HL-60 (cell line): ENCODE results near the gene C1orf167.

Source experiments
- DNase-seq, 2 experiments: peaks; one replicate each; pipeline ENCODE4 v3.0.0-alpha.2; 2010 to 2020; ENCODE audit warnings: low read depth in 1 of 2, low spot score in 1 of 2
- H3K27ac ChIP-seq: fragments of 250-450 bp; sonication (Bioruptor Pico); replicated peaks from 2 replicates; pipeline ENCODE4 v1.5.1; 2020; ENCODE audit warnings: mild to moderate bottlenecking, moderate library complexity
- H3K27me3 ChIP-seq: fragments of 250-450 bp; sonication (Bioruptor Pico); 2 replicates; pipeline ENCODE4 v1.5.1; 2021; ENCODE audit warnings: mild to moderate bottlenecking, moderate library complexity; ENCODE audit not compliant: insufficient read depth, poor library complexity, severe bottlenecking
- H3K4me3 ChIP-seq: replicated peaks from 2 replicates; pipeline ENCODE4 v1.5.1; 2011; ENCODE audit warnings: mild to moderate bottlenecking, control low read depth, low read length; ENCODE audit not compliant: insufficient read depth
- CTCF ChIP-seq: IDR thresholded peaks from one replicate; pipeline ENCODE4 v1.5.1; 2011; ENCODE audit warnings: low read length, control low read depth, inconsistent platforms; ENCODE audit not compliant: insufficient read depth
- GABPA ChIP-seq: IDR thresholded peaks from 2 replicates; pipeline ENCODE4 v1.6.1; 2012; ENCODE audit warnings: low read depth
- POLR2AphosphoS5 ChIP-seq: IDR thresholded peaks from 2 replicates; pipeline ENCODE4 v1.6.1; 2012; ENCODE audit warnings: low read depth
- REST ChIP-seq: IDR thresholded peaks from 2 replicates; pipeline ENCODE4 v1.6.1; 2012; ENCODE audit warnings: low read depth; ENCODE audit not compliant: insufficient replicate concordance
- SPI1 ChIP-seq: IDR thresholded peaks from 2 replicates; pipeline ENCODE4 v1.6.1; 2012; ENCODE audit warnings: low read depth, mild to moderate bottlenecking, borderline replicate concordance

The C1orf167 gene

GRCh38 chr1:11805422-11806306 is 43.7 kb downstream of the C1orf167 start, which contains the start of the genes CLCN6 and MTHFR:
Gene CLCN6, plus strand, starts transcription at chr1:11806191. Its CDS starts 72 bp downstream, at chr1:11806263.
Gene MTHFR, minus strand, starts transcription at chr1:11805964. Its CDS starts 2,848 bp downstream, at chr1:11803116.
- TF ChIP-seq GABPA (peak; percentile 85), REST (no peak), CTCF (no peak), SPI1 (no peak), POLR2AphosphoS5 (peak; percentile 57; the same call in 1 of the 2 replicates)
- peak within 1 kb of the TSS; percentile 58 for H3K4me3 ChIP-seq
- H3K27ac ChIP-seq: peak within 1 kb of the TSS; percentile 77
- H3K27me3 ChIP-seq: no peaks in the 10 kb centered on the region
- DNase-seq: peak; percentile 99 to 100

- peak overlapping the region; percentile 58 for H3K4me3 ChIP-seq
- no peak for TF ChIP-seq GABPA
- TF ChIP-seq SPI1: no peak
- TF ChIP-seq POLR2AphosphoS5: no peak
- TF ChIP-seq REST: no peak
- no peak for TF ChIP-seq CTCF
- no peaks in the 10 kb centered on the region for H3K27me3 ChIP-seq
- peak overlapping the region; percentile 77 for H3K27ac ChIP-seq
- peak; percentile 29 to 60 for DNase-seq
Observed at GRCh38 chr1:11806307-11806936, 44.4 kb downstream of the C1orf167 start.

- peak overlapping the region; percentile 58 for H3K4me3 ChIP-seq
- TF ChIP-seq POLR2AphosphoS5 (no peak), GABPA (no peak), SPI1 (no peak), CTCF (no peak), REST (no peak)
- no peak overlapping the region for H3K27ac ChIP-seq
- H3K27me3 ChIP-seq: no peaks in the 10 kb centered on the region
- no peak for DNase-seq
Observed at GRCh38 chr1:11807133-11807532, 45.1 kb downstream of the C1orf167 start.
